Natural killer cell (primary cell): ENCODE results near the gene AMER3. TPM values are rescaled to one million over a fixed set of nuclear protein-coding genes. Genes with fewer than 3 reads are reported as not detected.

ENCODE experiments used
- ATAC-seq, 3 donors: fragments of 150-1000 bp in 2 of 3; fragments of 200-7000 bp in 1 of 3; cut with Tn5 transposase; 1 replicate in 1 of 3; 2 replicates in 2 of 3; pipeline ENCODE4 v1.10.0; 2021; ENCODE audit warnings: mild to moderate bottlenecking in 2 of 3, moderate library complexity in 2 of 3
- DNase-seq, 2 donors: peaks; one replicate each; pipeline versions ENCODE4 v3.0.0 to v3.0.0-alpha.2; 2013 to 2021; ENCODE audit warnings: mixed read lengths in 1 of 2
- H3K27ac ChIP-seq: one replicate; pipeline ENCODE4 v1.5.1; 2013; ENCODE audit warnings: mild to moderate bottlenecking, low read length
- H3K27me3 ChIP-seq: one replicate; pipeline ENCODE4 v1.6.1; 2013; ENCODE audit warnings: low read length; ENCODE audit not compliant: control insufficient read depth, insufficient read depth
- H3K36me3 ChIP-seq: one replicate; pipeline ENCODE4 v1.6.1; 2013; ENCODE audit warnings: low read length; ENCODE audit not compliant: control insufficient read depth, insufficient read depth
- H3K4me1 ChIP-seq: one replicate; pipeline ENCODE4 v1.6.1; 2013; ENCODE audit warnings: low read length; ENCODE audit not compliant: control insufficient read depth, insufficient read depth
- H3K4me3 ChIP-seq: one replicate; pipeline ENCODE4 v1.5.1; 2013; ENCODE audit warnings: low read length
- H3K9me3 ChIP-seq: one replicate; pipeline ENCODE4 v1.6.1; 2013; ENCODE audit warnings: low read length; ENCODE audit not compliant: control insufficient read depth, insufficient read depth
- H3K27ac Mint-ChIP-seq, 2 donors: one replicate each; pipeline ENCODE4 v1.8.0; 2022; ENCODE audit warnings: mild to moderate bottlenecking in 2 of 2, mixed read lengths in 2 of 2, moderate library complexity in 1 of 2
- H3K27me3 Mint-ChIP-seq, 2 donors: one replicate each; pipeline ENCODE4 v1.8.0; 2022; ENCODE audit warnings: low read depth in 2 of 2, mixed read lengths in 2 of 2
- H3K36me3 Mint-ChIP-seq: one replicate; pipeline ENCODE4 v1.8.0; 2022; ENCODE audit warnings: mixed read lengths
- H3K4me1 Mint-ChIP-seq, 2 donors: one replicate each; pipeline ENCODE4 v1.8.0; 2022; ENCODE audit warnings: mixed read lengths in 2 of 2
- H3K4me3 Mint-ChIP-seq: one replicate; pipeline ENCODE4 v1.8.0; 2022; ENCODE audit warnings: mild to moderate bottlenecking, moderate library complexity, mixed read lengths
- H3K9me3 Mint-ChIP-seq, 2 donors: one replicate each; pipeline ENCODE4 v1.8.0; 2022; ENCODE audit warnings: mixed read lengths in 2 of 2
- WGBS: methylation state at CpG from one replicate; pipeline ENCODE4 v1.1.7; 2013; ENCODE audit warnings: missing lambda C conversion rate; ENCODE audit not compliant: insufficient coverage; 5-methylcytosine and 5-hydroxymethylcytosine counted together
- intact Hi-C: fragments of 100-400 bp; cut with micrococcal nuclease; formaldehyde crosslinking; loops from one replicate; pipeline ENCODE4 v1.14.2; 2022
- total RNA-seq, 4 donors: library from RNA; stranded (reverse); fragments of 120-200 nt in 1 of 4; gene quantifications; one replicate each; pipeline versions ENCODE4 v1.2.3 to v1.2.4, GENCODE V29; 2013 to 2022
- TF ChIP-seq, protein P1 (sequence below): fragments of 200-600 bp; IDR thresholded peaks from one replicate; pipeline ENCODE4 v1.8.0; 2022; ENCODE audit warnings: antibody characterized with exemption

AMER3 gene
- total RNA-seq, 3 donors from 2014 or later (not counting 1 experiment from before 2014, with no cell fraction given) = not detected

DNA sequence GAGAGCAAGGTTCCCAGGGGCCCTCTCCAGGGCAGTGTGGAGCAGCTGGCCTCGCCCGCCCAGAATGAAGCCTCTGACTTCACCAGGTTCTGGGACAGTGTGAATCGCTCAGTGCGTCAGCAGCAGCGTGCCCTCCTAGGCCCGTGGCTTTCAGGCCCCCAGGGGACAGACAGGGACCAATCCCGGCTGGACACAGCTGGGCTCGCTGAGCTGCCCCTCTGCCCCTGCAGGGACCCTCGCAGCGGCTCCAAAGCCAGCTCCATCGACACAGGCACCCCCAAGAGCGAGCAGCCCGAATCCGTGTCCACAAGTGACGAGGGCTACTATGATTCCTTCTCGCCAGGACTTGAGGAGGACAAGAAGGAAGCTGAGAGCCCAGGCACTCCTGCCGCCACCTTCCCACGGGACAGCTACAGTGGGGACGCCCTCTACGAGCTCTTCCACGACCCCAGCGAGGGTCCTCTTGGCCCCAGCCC, 7.6 kb downstream of the AMER3 start:
- no peaks in the 10 kb centered on the region for H3K4me1 ChIP-seq
- no peaks in the 10 kb centered on the region for H3K27me3 ChIP-seq
- peaks cover 16 to 24% of the 10 kb centered on the region in 2 donors for H3K27me3 Mint-ChIP-seq
- H3K27ac Mint-ChIP-seq = no peak overlapping the region
- H3K27ac ChIP-seq = no peak overlapping the region
- no peaks in the 10 kb centered on the region for H3K9me3 ChIP-seq
- DNase-seq = no peak
- H3K4me1 Mint-ChIP-seq = no peaks in the 10 kb centered on the region
- WGBS = 86% methylated on average over 22 of the region's 22 CpGs
- ATAC-seq = no peak
- TF ChIP-seq, protein P1, sequence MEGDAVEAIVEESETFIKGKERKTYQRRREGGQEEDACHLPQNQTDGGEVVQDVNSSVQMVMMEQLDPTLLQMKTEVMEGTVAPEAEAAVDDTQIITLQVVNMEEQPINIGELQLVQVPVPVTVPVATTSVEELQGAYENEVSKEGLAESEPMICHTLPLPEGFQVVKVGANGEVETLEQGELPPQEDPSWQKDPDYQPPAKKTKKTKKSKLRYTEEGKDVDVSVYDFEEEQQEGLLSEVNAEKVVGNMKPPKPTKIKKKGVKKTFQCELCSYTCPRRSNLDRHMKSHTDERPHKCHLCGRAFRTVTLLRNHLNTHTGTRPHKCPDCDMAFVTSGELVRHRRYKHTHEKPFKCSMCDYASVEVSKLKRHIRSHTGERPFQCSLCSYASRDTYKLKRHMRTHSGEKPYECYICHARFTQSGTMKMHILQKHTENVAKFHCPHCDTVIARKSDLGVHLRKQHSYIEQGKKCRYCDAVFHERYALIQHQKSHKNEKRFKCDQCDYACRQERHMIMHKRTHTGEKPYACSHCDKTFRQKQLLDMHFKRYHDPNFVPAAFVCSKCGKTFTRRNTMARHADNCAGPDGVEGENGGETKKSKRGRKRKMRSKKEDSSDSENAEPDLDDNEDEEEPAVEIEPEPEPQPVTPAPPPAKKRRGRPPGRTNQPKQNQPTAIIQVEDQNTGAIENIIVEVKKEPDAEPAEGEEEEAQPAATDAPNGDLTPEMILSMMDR = no peak
- intact Hi-C loops = no loop called here
- H3K36me3 Mint-ChIP-seq = no peaks in the 10 kb centered on the region
- no peaks in the 10 kb centered on the region for H3K36me3 ChIP-seq
- no peak overlapping the region for H3K4me3 Mint-ChIP-seq
- H3K4me3 ChIP-seq = no peak overlapping the region
- no peaks in the 10 kb centered on the region for H3K9me3 Mint-ChIP-seq

DNA sequence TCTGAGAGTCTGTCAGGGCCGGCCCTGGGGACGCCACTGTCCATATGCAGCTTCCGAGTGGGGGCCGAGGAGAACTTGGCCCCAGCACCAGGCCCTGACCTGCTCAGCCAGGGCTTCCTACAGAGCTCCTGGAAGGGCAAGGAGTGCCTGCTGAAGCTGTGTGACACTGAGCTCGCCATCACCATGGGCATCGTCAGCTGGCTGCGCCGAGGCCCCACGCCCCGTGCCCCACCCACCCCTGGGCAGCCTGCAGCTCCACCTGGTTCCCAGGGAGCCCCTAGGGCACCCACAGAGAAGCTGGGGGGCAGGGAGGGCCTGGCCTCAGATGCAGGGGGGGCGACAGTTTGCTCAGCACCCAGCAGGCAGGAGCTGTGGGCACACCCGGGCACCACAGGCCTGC, 8.1 kb downstream of the AMER3 start:
- TF ChIP-seq, protein P1 = no peak
- no peaks in the 10 kb centered on the region for H3K36me3 ChIP-seq
- Mint-ChIP-seq H3K9me3 (no peaks in the 10 kb centered on the region), H3K36me3 (no peaks in the 10 kb centered on the region), H3K27me3 (peaks cover 14 to 19% of the 10 kb centered on the region in 2 donors), H3K27ac (no peak overlapping the region), H3K4me3 (no peak overlapping the region), H3K4me1 (no peaks in the 10 kb centered on the region)
- no peaks in the 10 kb centered on the region for H3K9me3 ChIP-seq
- intact Hi-C loops = no loop called here
- ATAC-seq (no peak), DNase-seq (no peak)
- no peak overlapping the region for H3K4me3 ChIP-seq
- no peaks in the 10 kb centered on the region for H3K27me3 ChIP-seq
- no peak overlapping the region for H3K27ac ChIP-seq
- H3K4me1 ChIP-seq = no peaks in the 10 kb centered on the region
- WGBS = 89% methylated on average over 12 of the region's 12 CpGs

- Mint-ChIP-seq H3K4me3 (no peak overlapping the region), H3K27me3 (peaks cover 13 to 14% of the 10 kb centered on the region in 2 donors), H3K4me1 (no peaks in the 10 kb centered on the region), H3K9me3 (no peaks in the 10 kb centered on the region), H3K27ac (no peak overlapping the region), H3K36me3 (no peaks in the 10 kb centered on the region)
- Histone ChIP-seq H3K9me3 (no peaks in the 10 kb centered on the region), H3K4me1 (no peaks in the 10 kb centered on the region), H3K27me3 (no peaks in the 10 kb centered on the region), H3K27ac (no peak overlapping the region), H3K36me3 (no peaks in the 10 kb centered on the region), H3K4me3 (no peak overlapping the region)
- DNase-seq (no peak), ATAC-seq (no peak)
- 84% methylated on average over 15 of the region's 15 CpGs for WGBS
- intact Hi-C loops = no loop called here
- TF ChIP-seq, protein P1 = no peak
Observed at GRCh38 chr2:130764035-130764820, 8.9 kb downstream of the AMER3 start.

DNA sequence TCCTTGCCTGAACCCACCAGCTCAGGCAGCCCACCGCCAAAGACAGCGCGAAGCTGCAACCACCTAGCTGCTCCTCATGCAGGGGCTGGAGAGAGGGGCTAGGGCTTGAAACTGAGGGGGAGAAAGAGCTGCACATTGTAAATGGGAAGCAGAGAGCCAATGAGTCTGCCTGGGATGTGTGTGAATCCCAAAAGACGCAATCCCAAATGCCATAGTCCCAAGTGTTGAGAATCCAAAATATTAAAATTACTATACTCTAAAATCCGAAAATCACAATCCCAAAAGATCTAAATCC, 9.4 kb downstream of the AMER3 start:
- Histone ChIP-seq H3K4me3 (no peak overlapping the region), H3K27ac (no peak overlapping the region), H3K4me1 (no peaks in the 10 kb centered on the region), H3K27me3 (no peaks in the 10 kb centered on the region), H3K9me3 (no peaks in the 10 kb centered on the region), H3K36me3 (no peaks in the 10 kb centered on the region)
- Mint-ChIP-seq H3K27ac (no peak overlapping the region), H3K4me1 (no peaks in the 10 kb centered on the region), H3K9me3 (no peaks in the 10 kb centered on the region), H3K4me3 (no peak overlapping the region), H3K36me3 (no peaks in the 10 kb centered on the region), H3K27me3 (peaks cover 13 to 14% of the 10 kb centered on the region in 2 donors)
- intact Hi-C loops = no loop called here
- WGBS = 99% methylated on average over 4 of the region's 5 CpGs
- no peak for ATAC-seq
- no peak for DNase-seq
- TF ChIP-seq, protein P1 = no peak
